HFFc6 (cell line): Measurements from ENCODE around the gene HENMT1. TPM values are rescaled to one million over a fixed set of nuclear protein-coding genes. Genes with fewer than 3 reads are reported as not detected.

Experiments used
- DNase-seq: peaks from one replicate; pipeline ENCODE4 v3.0.0-alpha.2; 2018
- H3K27ac Mint-ChIP-seq: 2 replicates; pipeline ENCODE4 v1.8.0; 2020; ENCODE audit warnings: mild to moderate bottlenecking, mixed read lengths
- H3K27me3 Mint-ChIP-seq: 2 replicates; pipeline ENCODE4 v1.8.0; 2021; ENCODE audit warnings: mild to moderate bottlenecking, moderate library complexity, mixed read lengths; ENCODE audit not compliant: insufficient read depth
- H3K36me3 Mint-ChIP-seq: 2 replicates; pipeline ENCODE4 v1.8.0; 2021; ENCODE audit warnings: low read depth, mixed read lengths
- H3K4me1 Mint-ChIP-seq: 2 replicates; pipeline ENCODE4 v1.8.0; 2020; ENCODE audit warnings: low read depth, mixed read lengths
- H3K4me3 Mint-ChIP-seq: 2 replicates; pipeline ENCODE4 v1.8.0; 2020; ENCODE audit warnings: mild to moderate bottlenecking, moderate library complexity, mixed read lengths
- H3K9me3 Mint-ChIP-seq: 2 replicates; pipeline ENCODE4 v1.8.0; 2020; ENCODE audit warnings: mild to moderate bottlenecking, mixed read lengths
- CTCF ChIP-seq: fragments of 200-600 bp; sonication (generic); IDR thresholded peaks from 2 replicates; pipeline ENCODE4 v1.5.0; 2021; ENCODE audit warnings: antibody characterized with exemption, mild to moderate bottlenecking
- total RNA-seq, 6 experiments: library from RNA; stranded (reverse); fragmentation: NEBNext Ultra II Directional; extraction: Animal tissue kit (Norgen Biotek cat#: 25700); gene quantifications; 2 replicates in 1 of 6; 3 replicates in 5 of 6; pipeline ENCODE4 v1.2.3, GENCODE V29; 2021

The HENMT1 gene
- total RNA-seq, 6 experiments from 2014 or later = 0.37 to 2.7 (median 0.45) TPM

DNA sequence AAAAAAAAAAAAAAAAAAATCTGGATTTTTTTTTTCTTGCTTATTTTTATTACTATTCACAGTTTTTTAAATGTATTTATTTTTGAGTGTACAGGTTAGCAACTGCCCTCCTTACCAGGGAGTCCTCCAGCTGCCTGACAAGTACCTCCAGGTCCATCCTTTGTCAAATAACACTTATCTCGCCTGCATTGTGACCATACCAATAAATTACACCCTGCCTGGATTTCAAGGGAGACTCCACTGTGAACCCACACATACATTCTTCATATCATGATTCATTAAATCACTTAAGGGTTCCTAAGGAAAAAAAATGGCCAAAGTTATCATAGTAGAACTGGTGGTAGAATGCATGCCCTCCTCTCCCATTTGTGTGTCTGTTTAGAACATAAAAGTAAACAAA lies 62.6 kb downstream of the HENMT1 start:
- no peaks in the 10 kb centered on the region for H3K36me3 Mint-ChIP-seq
- no peak for TF ChIP-seq CTCF
- H3K4me1 Mint-ChIP-seq = peaks cover 18% of the 10 kb centered on the region
- H3K27me3 Mint-ChIP-seq = no peaks in the 10 kb centered on the region; the same call in 1 of the 2 replicates
- DNase-seq = no peak
- no peak overlapping the region for H3K4me3 Mint-ChIP-seq
- H3K27ac Mint-ChIP-seq = no peak overlapping the region
- H3K9me3 Mint-ChIP-seq = no peaks in the 10 kb centered on the region

Other genes starting within 250 kb of the HENMT1 start
- gene NBPF6, start 210.8 kb downstream of the HENMT1 start, total RNA-seq = not detected
- 1 to 10 TPM; 3.3 to 5.2 (median 4.5) TPM for gene EEIG2, start 101.0 kb downstream of the HENMT1 start, total RNA-seq
- gene PRPF38B, start 31.2 kb upstream of the HENMT1 start, total RNA-seq = 10 to 100 TPM; 19.9 to 24.1 (median 23.7) TPM
- gene FNDC7, start 51.8 kb upstream of the HENMT1 start, total RNA-seq = under 1 TPM in 1 of 6 experiments, not detected in 5; 0.08 TPM
- gene STXBP3, start 85.6 kb upstream of the HENMT1 start, total RNA-seq = 10 to 100 TPM; 42.2 to 44.6 (median 43.5) TPM
- gene AKNAD1, start 196.0 kb upstream of the HENMT1 start, total RNA-seq = under 1 TPM in 2 of 6 experiments, not detected in 4; 0.39 to 0.57 TPM
- 10 to 100 TPM; 10.3 to 21.8 (median 19.0) TPM for gene GPSM2, start 215.9 kb upstream of the HENMT1 start, total RNA-seq